NCI-H1048 (cell line): Measurements from ENCODE around the gene C3orf18.

ENCODE experiments used
- DNase-seq: peaks from one replicate; lab custom pipeline; 2025; lab: John Stamatoyannopoulos, UW

C3orf18 gene

DNA sequence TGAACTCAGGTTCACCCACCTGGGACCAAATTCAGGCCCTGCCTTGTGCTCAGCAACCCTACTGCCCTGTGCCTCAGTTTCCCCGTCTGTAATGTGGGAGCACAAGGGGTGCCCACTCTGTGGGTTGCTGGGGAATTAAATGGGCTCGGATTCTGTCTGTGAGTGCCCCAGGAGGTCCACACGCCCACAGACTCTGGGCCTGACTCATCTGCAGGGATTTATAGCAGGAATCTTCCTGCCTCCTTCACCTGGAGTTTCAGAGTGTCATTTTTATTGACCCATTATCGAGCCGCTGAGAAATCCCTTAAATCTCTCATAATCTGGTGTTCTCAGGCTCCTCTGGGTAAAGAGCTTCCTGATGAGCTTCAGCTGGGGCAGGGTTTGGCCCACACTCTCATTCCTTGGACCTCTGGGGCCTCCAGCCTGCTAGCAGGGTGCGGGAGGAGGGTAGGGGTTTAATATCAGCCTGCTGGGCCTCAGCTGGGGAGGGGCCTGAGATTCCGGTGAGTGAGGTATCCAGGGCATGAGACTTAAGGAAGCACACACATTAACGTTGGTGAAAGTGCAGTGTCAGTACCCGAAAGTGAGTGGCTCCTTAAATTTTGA is 16.4 kb downstream of the C3orf18 start:
- no peak for DNase-seq

- no peak for DNase-seq
Observed at GRCh38 chr3:50550079-50550736, 17.3 kb downstream of the C3orf18 start.

DNA sequence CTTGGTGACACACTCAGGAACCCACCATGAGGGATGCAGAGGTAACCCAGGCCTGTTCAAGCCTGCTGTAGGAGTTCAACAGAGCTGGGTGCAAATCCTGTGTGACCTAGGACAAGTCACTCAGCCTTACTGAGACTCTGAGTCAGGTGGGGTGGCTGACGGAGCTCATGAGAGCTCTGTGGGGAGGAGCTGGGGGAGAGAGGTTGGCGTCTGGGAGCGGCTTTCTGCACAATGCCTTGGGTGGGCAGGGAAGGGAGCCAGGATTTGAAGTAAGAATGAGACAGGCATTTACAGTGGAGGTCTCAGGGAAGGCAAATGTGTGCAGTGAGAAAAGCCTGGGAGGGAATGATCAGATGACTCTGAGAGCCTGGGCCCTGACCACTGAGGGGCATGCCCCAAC is 18.3 kb downstream of the C3orf18 start:
- DNase-seq = no peak

DNA sequence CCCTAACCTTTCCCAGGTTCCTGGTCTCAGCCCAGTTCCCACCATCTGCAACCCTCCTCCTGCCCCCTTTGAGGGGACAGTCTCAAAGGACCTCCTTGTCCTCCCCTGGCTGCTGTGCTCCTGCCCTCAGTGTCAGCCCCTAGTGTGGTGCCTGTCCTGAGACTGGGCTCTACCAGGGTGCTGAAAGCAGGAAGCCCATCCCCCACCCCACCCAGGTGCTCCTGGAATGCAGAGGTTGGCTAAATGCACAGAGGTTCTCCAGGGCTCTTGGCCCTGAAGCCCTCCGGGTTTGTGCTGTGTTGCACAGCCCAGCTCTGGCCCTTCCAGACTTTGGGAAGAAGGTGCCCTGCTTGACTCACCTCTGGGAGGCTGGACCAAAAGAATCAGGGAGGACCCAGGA is 21.8 kb downstream of the C3orf18 start:
- no peak for DNase-seq

- DNase-seq = peak; percentile 23
Observed at GRCh38 chr3:50542177-50543034, 25.1 kb downstream of the C3orf18 start.

DNA sequence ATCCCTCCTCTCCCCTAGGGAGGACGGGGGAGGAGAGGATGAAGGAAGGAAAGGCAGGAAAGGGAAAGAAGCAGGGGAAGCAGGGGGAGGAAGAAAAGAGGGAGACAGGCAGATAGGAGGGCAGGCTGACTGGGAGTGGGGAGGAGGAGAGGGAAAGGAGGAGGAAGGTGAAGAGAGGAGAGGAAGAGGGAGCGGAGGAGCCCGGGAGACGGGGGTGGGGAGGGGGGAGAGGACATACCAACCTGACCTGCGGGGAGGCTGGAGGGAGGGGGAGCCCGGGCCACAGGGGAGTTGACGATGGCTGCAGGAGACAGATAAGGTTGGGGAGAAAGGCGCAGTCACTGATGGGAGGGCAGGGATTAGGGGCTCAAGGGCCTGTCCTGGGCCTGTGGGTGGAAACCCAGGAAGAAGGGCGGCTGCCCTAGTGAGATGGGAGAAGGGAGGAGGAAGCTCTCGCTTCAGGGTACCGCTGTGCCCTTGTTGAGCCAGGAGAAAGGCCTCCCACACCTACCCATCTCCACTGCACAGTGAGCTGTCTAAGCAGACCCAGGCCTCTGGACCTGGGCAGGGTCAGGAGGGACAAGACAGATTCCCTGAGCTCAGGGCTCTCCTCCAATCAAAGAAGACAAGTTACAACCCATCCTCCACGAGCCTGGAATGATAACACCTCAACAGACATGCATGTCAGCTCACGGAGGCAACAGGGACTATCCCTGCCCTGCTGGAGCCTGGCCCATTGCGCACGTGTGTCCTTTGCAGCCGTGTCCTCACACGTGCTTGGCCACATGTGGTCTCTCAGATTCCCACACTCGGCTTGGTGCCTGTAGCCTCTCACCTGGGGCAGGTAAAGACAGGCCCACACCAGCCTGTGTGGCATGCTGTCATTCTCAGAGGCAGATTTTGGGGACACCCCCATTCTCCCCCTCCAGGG is 27.9 kb downstream of the C3orf18 start:
- DNase-seq = no peak

DNA sequence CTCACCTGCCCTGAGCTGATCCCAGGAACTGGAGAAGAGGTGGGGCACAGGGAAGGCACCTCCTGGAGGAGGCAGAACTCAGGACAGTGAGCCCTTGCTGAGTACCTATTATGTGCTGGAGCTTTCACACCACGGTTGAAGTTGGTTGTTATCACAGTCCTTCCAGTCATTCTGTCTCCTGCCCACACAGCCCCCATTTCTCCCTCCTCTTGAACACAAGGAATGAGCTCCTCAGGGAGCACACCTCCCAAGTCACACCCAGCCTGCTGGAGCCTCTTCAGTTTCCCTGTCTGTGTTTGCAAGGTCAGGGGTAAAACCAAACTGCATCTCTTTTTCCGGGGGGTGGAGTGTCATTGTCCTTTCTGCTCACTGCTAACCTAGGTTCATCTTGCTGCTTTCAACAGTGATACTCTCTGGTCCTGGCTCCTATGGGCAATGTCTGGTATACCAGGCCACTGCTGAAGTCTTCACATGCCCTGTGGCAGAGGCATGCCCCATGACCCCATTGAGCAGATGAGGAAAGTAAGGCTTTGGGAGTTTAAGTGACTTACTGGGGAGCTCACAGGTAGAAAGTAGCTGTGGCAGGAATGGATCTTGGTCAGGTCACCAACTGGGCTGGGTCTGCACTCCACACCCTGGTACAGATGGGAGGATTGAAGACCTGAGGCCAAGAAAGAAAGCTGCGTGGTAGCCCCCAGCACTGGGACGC is 30.0 kb downstream of the C3orf18 start:
- no peak for DNase-seq

GRCh38 chr3:50536471-50537180 is 30.9 kb downstream of the C3orf18 start:
- DNase-seq = no peak

- no peak for DNase-seq
Observed at GRCh38 chr3:50534681-50535330, 32.7 kb downstream of the C3orf18 start.

DNA sequence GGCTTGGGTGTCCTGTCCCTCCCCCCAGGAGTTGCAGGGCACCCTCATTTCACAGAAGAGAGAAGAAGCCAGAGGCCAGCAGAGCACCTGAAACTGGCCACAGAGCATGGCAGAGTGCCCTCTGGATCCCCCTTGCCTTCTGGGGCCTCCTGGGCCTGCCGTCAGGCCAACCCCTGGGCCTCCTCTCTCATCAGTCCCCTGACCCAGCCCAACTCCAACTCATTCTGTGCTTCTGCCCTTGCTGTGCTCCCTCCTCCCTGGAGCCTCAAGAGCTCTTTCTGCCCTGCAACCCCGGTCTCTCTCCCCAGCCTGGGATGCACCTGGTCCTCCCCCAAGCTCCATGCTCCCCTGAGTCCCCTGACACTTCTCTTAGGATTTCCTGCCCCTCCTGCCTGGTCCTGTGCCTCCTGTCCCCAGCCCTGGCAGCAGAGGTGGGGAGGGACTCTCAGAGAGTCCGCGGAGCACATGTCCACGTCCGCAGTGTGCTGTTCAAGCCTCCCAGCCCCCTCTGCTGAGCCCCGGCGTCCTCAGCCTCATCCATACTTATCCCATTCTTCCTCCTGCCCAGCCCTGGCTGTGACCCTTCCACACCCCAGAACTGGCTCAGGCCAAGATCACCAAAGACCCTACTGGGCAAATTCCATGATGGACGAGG is 33.6 kb downstream of the C3orf18 start:
- DNase-seq = no peak

DNA sequence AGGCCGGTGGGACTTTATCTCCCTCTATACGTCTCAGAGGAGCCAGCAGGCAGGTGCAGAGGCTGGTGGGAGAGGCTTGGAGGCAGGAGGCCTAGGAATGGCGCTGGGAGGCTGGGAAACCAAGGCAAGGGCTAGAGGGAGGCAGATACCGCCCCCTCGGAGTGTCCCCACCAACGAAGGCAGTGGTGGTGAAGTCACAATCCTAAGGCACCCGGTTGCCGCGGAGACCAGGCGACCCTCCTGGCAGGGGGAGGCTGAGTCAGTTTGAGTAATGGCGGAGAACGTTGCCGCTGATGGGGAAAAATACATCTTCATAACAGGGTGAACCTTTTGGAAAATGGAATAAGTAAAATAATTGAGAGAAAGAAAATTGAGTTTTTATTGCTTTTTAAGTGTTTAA is 34.2 kb downstream of the C3orf18 start:
- no peak for DNase-seq

DNA sequence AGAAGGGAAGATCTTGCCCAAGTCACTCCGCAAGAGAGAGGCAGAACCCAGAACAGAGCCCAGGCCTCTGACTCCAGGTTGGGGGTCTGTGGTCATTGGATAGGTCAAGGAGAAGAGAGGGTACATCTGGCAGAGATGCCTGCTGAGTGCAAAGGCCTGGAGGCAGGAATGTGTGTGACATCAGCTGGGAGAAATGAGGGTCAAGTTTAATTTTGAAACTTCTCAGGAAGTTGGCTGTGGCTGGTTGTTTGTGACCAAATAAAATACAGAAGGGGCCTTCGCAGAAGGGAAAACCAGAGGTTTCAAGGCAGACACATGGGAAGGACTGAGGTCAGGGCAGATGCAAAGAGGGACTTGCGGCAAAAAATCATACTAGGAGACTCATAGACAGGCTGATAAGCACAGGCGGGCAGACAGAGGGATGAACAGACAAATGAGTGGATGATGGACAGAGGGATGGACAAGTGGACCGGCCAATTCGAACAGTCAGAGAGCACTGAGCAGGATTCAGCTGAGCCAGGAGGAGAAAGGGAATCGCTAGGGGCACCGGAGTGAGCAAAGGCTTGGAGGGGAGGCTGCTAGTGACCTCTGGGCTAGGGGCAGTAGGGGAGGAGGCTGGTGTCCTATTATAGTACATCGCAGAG is 35.4 kb downstream of the C3orf18 start:
- DNase-seq = no peak

DNA sequence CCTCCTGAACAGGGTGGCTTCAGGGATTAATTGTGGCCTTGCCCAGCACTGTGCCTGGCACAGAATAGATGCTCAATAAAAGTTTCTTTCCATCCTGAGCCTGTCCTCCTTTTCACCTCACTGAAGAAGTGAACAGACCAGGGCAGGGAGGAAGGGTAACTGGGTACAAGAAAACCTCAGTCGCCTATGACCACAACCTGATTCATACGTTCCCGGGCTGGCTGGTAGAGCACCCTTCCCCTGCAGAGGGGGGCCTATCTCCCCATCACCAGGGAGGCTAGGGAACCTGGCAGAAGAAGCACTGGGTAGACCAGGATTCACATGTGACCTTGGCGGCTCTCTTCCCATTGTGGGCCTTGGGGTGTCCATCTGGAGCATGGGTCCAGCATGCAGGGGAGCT is 36.3 kb downstream of the C3orf18 start:
- DNase-seq = no peak

DNA sequence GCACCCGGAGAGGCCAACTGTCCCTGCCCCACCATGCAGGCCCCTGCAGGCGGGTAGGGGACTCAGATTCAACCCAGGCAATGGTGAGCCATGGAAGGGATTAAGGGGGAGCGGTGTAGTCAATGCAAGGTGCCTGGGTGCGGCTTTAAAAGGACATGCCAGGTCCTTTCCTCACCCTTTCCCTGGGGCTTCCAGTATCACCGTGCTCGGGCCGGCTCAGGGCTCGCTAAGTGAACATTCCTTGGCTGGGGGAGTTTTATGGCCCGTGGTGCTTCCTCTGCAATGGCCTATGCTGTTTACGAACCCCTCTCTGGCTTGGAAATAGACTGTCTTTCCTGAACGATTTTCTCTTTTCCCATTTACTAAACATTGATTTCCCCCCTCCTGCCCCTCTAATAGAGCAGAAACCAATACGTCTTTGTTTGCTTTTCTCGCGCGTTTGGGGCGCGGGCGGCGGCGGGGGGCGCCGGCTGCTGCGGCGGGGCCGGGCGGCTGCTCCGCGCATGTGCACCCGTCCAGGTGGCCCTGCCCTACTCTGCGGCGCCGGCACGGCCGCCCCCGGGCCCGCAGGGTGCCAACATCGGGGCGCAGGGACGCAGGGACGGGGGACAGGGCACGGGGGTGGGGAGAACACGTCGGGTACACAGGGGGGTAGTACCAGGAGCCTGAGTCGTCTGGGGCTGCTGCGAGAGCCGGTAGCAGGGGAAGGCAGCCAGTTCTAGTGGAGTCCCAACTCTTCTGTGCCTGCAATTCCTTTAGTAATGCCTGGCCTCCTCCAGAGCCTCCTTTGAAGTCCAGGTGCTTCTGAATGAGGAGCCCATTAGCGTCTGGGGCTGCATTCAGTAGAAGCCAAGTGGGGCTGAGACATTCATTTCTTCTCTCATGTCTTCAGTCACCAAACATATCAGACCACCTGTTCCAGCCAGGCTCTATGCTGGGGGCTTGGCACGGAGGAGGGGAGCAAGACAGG is 37.3 kb downstream of the C3orf18 start:
- DNase-seq = no peak

GRCh38 chr3:50525987-50526386 is 41.6 kb downstream of the C3orf18 start:
- no peak for DNase-seq

DNA sequence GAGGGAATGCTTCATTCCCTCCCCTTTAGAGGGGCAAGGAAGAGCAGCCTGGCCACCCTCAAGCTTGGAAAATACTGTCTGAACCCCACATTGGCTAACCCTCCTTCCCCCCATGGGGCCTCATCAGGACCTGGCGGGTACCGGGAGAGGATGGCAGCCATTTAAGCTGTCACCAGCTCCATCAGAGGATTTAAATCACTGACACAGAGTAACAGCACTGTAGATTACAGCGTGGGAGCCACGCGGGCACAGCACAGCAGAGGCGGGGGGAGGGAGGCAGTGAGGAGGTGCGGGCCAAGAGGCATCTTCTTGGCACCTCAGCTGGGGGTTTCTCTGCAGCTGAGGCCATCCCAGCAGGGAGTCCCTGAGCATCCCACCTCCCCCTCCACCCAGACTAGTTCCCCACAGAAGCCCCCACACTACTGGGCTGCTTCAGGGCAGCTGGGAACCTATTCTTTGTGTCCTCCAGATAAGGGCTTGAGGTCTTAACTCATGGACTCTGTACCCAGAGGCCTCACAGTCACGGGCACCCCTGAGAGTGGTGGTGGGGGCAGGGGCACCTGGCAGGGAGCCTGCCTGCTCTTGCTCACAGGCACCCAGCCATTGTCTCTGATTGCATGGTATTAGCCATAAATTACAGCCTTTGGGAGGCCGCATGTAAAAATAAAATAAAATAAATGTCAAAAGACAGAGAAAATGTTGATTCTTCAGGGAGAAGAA is 42.2 kb downstream of the C3orf18 start:
- DNase-seq = no peak

DNA sequence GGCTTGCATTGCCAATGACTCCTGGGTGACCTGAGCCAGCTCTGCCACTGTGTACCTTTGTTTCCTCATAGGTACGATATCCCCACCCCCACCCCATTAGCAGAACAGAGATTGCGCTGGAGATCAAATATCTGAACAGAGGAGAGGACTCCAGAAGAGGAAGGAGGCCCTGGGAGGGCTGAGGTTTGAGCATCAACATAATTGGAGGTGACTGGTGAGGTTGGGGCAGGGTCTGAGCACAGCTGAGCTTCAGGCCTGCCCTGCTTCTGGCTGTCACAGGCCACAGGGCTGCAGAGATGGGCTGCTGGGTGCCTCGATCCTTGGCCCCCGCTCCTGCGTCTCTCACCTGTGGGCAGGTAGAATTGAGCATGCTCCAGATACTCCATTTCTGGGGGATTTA is 42.8 kb downstream of the C3orf18 start:
- DNase-seq = no peak
